Measurements from ENCODE around the gene PPP1R16B. TPM values are rescaled to one million over a fixed set of nuclear protein-coding genes. Genes with fewer than 3 reads are reported as not detected.

Gene PPP1R16B
- polyA plus RNA-seq: 1.9 and 2.2 TPM in 2 replicates
- polyA minus RNA-seq: 3.6 and 4.1 TPM in 2 replicates

GRCh38 chr20:38805502-38805957 lies at the start of gene PPP1R16B:
Gene PPP1R16B (plus strand): TSS chr20:38805697. CDS start chr20:38835926, 30,229 bp downstream.
- H3K4me2 ChIP-seq (ENCODE audit: low read length): peak within 1 kb of the TSS; percentile 48

GRCh38 chr20:38757145-38757775 lies 48.2 kb upstream of the PPP1R16B start:
- Histone ChIP-seq H3K27ac (ENCODE audit: low read length) (no peak overlapping the region), H2AFZ (ENCODE audit: low read depth, low read length) (no peak overlapping the region), H3K9me3 (ENCODE audit: low read length) (no peaks in the 10 kb centered on the region), H3K36me3 (ENCODE audit: insufficient read depth, low read length) (peaks cover 14% of the 10 kb centered on the region), H3F3A (ENCODE audit: insufficient read depth, low read length, poor library complexity, severe bottlenecking) (no peaks in the 10 kb centered on the region), H4K20me1 (ENCODE audit: insufficient read depth) (no peaks in the 10 kb centered on the region), H3K9me2 (ENCODE audit: insufficient read depth, low read length) (no peaks in the 10 kb centered on the region), H3K9ac (ENCODE audit: low read length) (no peak overlapping the region), H3K4me2 (ENCODE audit: low read length) (no peak overlapping the region), H3K4me3 (ENCODE audit: low read length) (no peak overlapping the region), H3K27me3 (ENCODE audit: insufficient read depth, low read depth, low read length) (no peaks in the 10 kb centered on the region), H3K79me2 (replicated peaks; ENCODE audit: insufficient read depth, low read length) (no peaks in the 10 kb centered on the region)
- no peak for TF ChIP-seq EP300 (conservative IDR thresholded peaks at IDR 0.05; ENCODE audit: poor library complexity, severe bottlenecking)
- no peak for TF ChIP-seq CTCF (IDR thresholded peaks at IDR 0.05; ENCODE audit: poor library complexity, severe bottlenecking)
- TF ChIP-seq TAF1 (IDR thresholded peaks at IDR 0.05; ENCODE audit: low read depth): no peak
- TF ChIP-seq SMC3 (conservative IDR thresholded peaks at IDR 0.05; ENCODE audit: poor library complexity): no peak

More at GRCh38 chr20:38805502-38805957, at the start of gene PPP1R16B:
- Histone ChIP-seq H2AFZ (ENCODE audit: low read depth, low read length) (peak within 1 kb of the TSS; percentile 51), H3F3A (ENCODE audit: insufficient read depth, low read length, poor library complexity, severe bottlenecking) (no peaks in the 10 kb centered on the region), H3K9ac (ENCODE audit: low read length) (peak within 1 kb of the TSS; percentile 65), H3K9me2 (ENCODE audit: insufficient read depth, low read length) (no peaks in the 10 kb centered on the region), H3K9me3 (ENCODE audit: low read length) (no peaks in the 10 kb centered on the region), H3K27ac (ENCODE audit: low read length) (no peak within 1 kb of the TSS), H3K27me3 (ENCODE audit: insufficient read depth, low read depth, low read length) (peaks cover 35% of the 10 kb centered on the region), H4K20me1 (ENCODE audit: insufficient read depth) (no peaks in the 10 kb centered on the region), H3K4me3 (ENCODE audit: low read length) (peak within 1 kb of the TSS; percentile 84), H3K36me3 (ENCODE audit: insufficient read depth, low read length) (no peaks in the 10 kb centered on the region), H3K79me2 (replicated peaks; ENCODE audit: insufficient read depth, low read length) (no peaks in the 10 kb centered on the region)
- TF ChIP-seq REST (IDR thresholded peaks at IDR 0.05; ENCODE audit: borderline replicate concordance) (no peak), POLR2AphosphoS5 (IDR thresholded peaks at IDR 0.05) (peak; percentile 47)

- Histone ChIP-seq H2AFZ (ENCODE audit: low read depth, low read length) (no peak overlapping the region), H3K9ac (ENCODE audit: low read length) (no peak overlapping the region), H3K27ac (ENCODE audit: low read length) (no peak overlapping the region), H3K27me3 (ENCODE audit: insufficient read depth, low read depth, low read length) (no peaks in the 10 kb centered on the region), H3F3A (ENCODE audit: insufficient read depth, low read length, poor library complexity, severe bottlenecking) (no peaks in the 10 kb centered on the region), H4K20me1 (ENCODE audit: insufficient read depth) (no peaks in the 10 kb centered on the region), H3K36me3 (ENCODE audit: insufficient read depth, low read length) (peaks cover 10% of the 10 kb centered on the region), H3K79me2 (replicated peaks; ENCODE audit: insufficient read depth, low read length) (no peaks in the 10 kb centered on the region), H3K9me2 (ENCODE audit: insufficient read depth, low read length) (no peaks in the 10 kb centered on the region), H3K4me3 (ENCODE audit: low read length) (no peak overlapping the region), H3K4me2 (ENCODE audit: low read length) (no peak overlapping the region), H3K9me3 (ENCODE audit: low read length) (no peaks in the 10 kb centered on the region)
- no peak for TF ChIP-seq REST (IDR thresholded peaks at IDR 0.05; ENCODE audit: borderline replicate concordance)
- no peak for TF ChIP-seq SMC3 (conservative IDR thresholded peaks at IDR 0.05; ENCODE audit: poor library complexity)
- TF ChIP-seq EP300 (conservative IDR thresholded peaks at IDR 0.05; ENCODE audit: poor library complexity, severe bottlenecking): no peak
- TF ChIP-seq CTCF (IDR thresholded peaks at IDR 0.05; ENCODE audit: poor library complexity, severe bottlenecking): no peak
- TF ChIP-seq RAD21 (conservative IDR thresholded peaks at IDR 0.05): no peak
- no peak for TF ChIP-seq TAF1 (IDR thresholded peaks at IDR 0.05; ENCODE audit: low read depth)
- TF ChIP-seq EZH2 (IDR thresholded peaks at IDR 0.05; ENCODE audit: borderline replicate concordance, insufficient read depth, low read length, poor library complexity, severe bottlenecking): no peak
- TF ChIP-seq MXI1 (conservative IDR thresholded peaks at IDR 0.05; ENCODE audit: poor library complexity, severe bottlenecking): no peak
- TF ChIP-seq POLR2AphosphoS5 (IDR thresholded peaks at IDR 0.05): no peak
Measured at GRCh38 chr20:38759106-38759505, 46.4 kb upstream of the PPP1R16B start.
